Esophagus muscularis mucosa (tissue), 4 donors: ENCODE results near the gene OSBPL1A. TPM values are rescaled to one million over a fixed set of nuclear protein-coding genes. Genes with fewer than 3 reads are reported as not detected.

ENCODE experiments used
- DNase-seq: peaks from one replicate; pipeline ENCODE4 v3.0.0-alpha.2; 2017; ENCODE audit errors: extremely low spot score
- H3K27ac ChIP-seq, 4 donors: fragments of 200-600 bp; sonication (generic); replicated peaks in 1 of 4; 1 replicate in 3 of 4; 2 replicates in 1 of 4; pipeline ENCODE4 v1.5.1; 2016 to 2019; ENCODE audit warnings: mild to moderate bottlenecking in 1 of 4
- H3K27me3 ChIP-seq, 4 donors: fragments of 200-600 bp; sonication (generic); one replicate each; pipeline versions ENCODE4 v1.5.1 to v1.6.0; 2016 to 2019
- H3K36me3 ChIP-seq, 4 donors: fragments of 200-600 bp; sonication (generic); one replicate each; pipeline ENCODE4 v1.5.1; 2016 to 2019
- H3K4me1 ChIP-seq, 4 donors: fragments of 200-600 bp; sonication (generic); one replicate each; pipeline ENCODE4 v1.5.1; 2016 to 2019
- H3K4me3 ChIP-seq, 4 donors: fragments of 200-600 bp; sonication (generic); 1 replicate in 2 of 4; 2 replicates in 2 of 4; pipeline ENCODE4 v1.5.1; 2016 to 2019; ENCODE audit warnings: mild to moderate bottlenecking in 4 of 4, moderate library complexity in 1 of 4
- H3K9me3 ChIP-seq, 4 donors: fragments of 200-600 bp; sonication (generic); 1 replicate in 3 of 4; 2 replicates in 1 of 4; pipeline ENCODE4 v1.5.1; 2016 to 2019
- EP300 ChIP-seq: sonication (generic); formaldehyde crosslinking; IDR thresholded peaks from one replicate; pipeline ENCODE4 v1.6.1; 2017; ENCODE audit warnings: antibody characterized with exemption
- POLR2A ChIP-seq: fragments of 450-650 bp; IDR thresholded peaks from one replicate; pipeline ENCODE4 v1.6.1; 2017; ENCODE audit warnings: antibody characterized with exemption, moderate library complexity, mild to moderate bottlenecking, low read depth
- POLR2AphosphoS5 ChIP-seq, 2 donors: sonication (generic); formaldehyde crosslinking; IDR thresholded peaks; one replicate each; pipeline ENCODE4 v1.6.1; 2017; ENCODE audit warnings: antibody characterized with exemption in 2 of 2
- WGBS: methylation state at CpG from one replicate; pipeline ENCODE4 v1.1.5; 2018; 5-methylcytosine and 5-hydroxymethylcytosine counted together
- intact Hi-C: fragments of 100-400 bp; cut with DNase I; formaldehyde crosslinking; loops from one replicate; pipeline ENCODE4 v1.15.1; 2023
- total RNA-seq, 4 donors: library from RNA; depleted of rRNA; stranded (reverse); fragments of >200 nt; gene quantifications; one replicate each; pipeline versions ENCODE4 v1.1.0 to v1.2.1, GENCODE V29; 2016
- TF ChIP-seq, protein P1 (sequence below), 3 experiments: fragments of 200-600 bp in 2 of 3; fragments of 450-650 bp in 1 of 3; sonication (generic) in 2 of 3; IDR thresholded peaks; one replicate each; pipeline ENCODE4 v1.5.1; 2017 to 2019; ENCODE audit warnings: antibody characterized with exemption in 3 of 3, mild to moderate bottlenecking in 2 of 3, moderate library complexity in 1 of 3

OSBPL1A gene
- total RNA-seq, 4 donors from 2014 or later, result 78.2 to 126 (median 101) TPM

DNA sequence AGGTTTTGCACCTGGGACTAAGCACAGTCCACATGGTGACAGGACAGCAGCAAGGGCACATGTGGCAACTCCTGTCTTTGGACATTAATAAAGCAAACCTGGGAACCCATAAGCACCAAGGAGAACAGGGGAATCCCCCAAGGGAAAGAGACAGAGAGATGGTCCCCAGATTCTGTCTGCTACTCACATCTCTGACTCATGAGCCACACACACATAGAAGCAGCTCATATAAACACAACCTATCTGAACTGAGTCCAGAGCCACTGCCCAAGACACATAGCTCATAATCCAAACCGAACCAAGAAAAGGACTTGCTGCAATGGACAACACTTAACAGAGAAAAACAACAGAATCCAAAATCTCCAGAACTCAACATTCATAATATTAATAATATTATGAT is 82.5 kb downstream of the OSBPL1A start:
- intact Hi-C loops, result no loop called here
- DNase-seq, result no peak
- Histone ChIP-seq H3K27ac (no peak overlapping the region), H3K4me3 (no peak overlapping the region), H3K36me3 (peaks cover 0 to 22% (median 0%) of the 10 kb centered on the region in 4 donors), H3K4me1 (no peaks in the 10 kb centered on the region), H3K9me3 (no peaks in the 10 kb centered on the region), H3K27me3 (no peaks in the 10 kb centered on the region)
- no peak for TF ChIP-seq POLR2AphosphoS5 (IDR thresholded peaks at IDR 0.05)
- WGBS, result 86% methylated on average over 1 of the region's 1 CpG

DNA sequence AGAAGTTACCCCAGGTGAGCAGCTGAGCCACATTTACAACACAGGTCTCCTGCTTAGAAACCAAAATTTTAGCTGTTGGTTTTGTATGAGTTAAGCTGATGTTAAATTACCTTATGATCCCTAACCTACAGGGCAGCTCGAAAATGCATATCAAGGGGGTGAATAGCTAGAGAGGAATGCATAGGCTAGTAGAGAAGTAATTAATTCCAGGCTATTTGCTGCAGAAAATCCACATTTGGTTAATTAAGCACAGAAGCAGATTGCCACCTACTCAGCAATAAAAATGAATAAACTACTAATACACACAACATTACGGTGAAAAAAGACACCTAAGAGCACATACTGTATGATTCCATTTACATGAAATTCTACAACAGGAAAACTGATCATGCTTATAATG is 91.4 kb downstream of the OSBPL1A start:
- intact Hi-C loops, result no loop called here
- Histone ChIP-seq H3K27me3 (no peaks in the 10 kb centered on the region), H3K27ac (no peak overlapping the region), H3K36me3 (peaks cover 0 to 11% (median 5%) of the 10 kb centered on the region in 4 donors), H3K9me3 (no peaks in the 10 kb centered on the region), H3K4me1 (no peaks in the 10 kb centered on the region), H3K4me3 (no peak overlapping the region)
- TF ChIP-seq POLR2A (no peak), EP300 (no peak), POLR2AphosphoS5 (IDR thresholded peaks at IDR 0.05) (no peak)
- TF ChIP-seq, protein P1, sequence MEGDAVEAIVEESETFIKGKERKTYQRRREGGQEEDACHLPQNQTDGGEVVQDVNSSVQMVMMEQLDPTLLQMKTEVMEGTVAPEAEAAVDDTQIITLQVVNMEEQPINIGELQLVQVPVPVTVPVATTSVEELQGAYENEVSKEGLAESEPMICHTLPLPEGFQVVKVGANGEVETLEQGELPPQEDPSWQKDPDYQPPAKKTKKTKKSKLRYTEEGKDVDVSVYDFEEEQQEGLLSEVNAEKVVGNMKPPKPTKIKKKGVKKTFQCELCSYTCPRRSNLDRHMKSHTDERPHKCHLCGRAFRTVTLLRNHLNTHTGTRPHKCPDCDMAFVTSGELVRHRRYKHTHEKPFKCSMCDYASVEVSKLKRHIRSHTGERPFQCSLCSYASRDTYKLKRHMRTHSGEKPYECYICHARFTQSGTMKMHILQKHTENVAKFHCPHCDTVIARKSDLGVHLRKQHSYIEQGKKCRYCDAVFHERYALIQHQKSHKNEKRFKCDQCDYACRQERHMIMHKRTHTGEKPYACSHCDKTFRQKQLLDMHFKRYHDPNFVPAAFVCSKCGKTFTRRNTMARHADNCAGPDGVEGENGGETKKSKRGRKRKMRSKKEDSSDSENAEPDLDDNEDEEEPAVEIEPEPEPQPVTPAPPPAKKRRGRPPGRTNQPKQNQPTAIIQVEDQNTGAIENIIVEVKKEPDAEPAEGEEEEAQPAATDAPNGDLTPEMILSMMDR (IDR thresholded peaks at IDR 0.05), result no peak
- no peak for DNase-seq
- 96% methylated on average over 2 of the region's 2 CpGs for WGBS

- whole genome bisulfite sequencing, result 93% methylated on average over 3 of the region's 3 CpGs
- no peak overlapping the region for H3K27ac ChIP-seq
- H3K36me3 ChIP-seq, result peaks cover 0 to 7% (median 2%) of the 10 kb centered on the region in 4 donors
- no peak overlapping the region for H3K4me3 ChIP-seq
- no peaks in the 10 kb centered on the region for H3K4me1 ChIP-seq
- TF ChIP-seq EP300 (no peak), POLR2A (no peak), POLR2AphosphoS5 (IDR thresholded peaks at IDR 0.05) (no peak)
- TF ChIP-seq, protein P1 (IDR thresholded peaks at IDR 0.05), result no peak
- no peaks in the 10 kb centered on the region for H3K27me3 ChIP-seq
- H3K9me3 ChIP-seq, result no peaks in the 10 kb centered on the region
- intact Hi-C loops, result no loop called here
- DNase-seq, result no peak
These were observed 96.9 kb downstream of the OSBPL1A start for GRCh38 chr18:24300703-24301102.

- Histone ChIP-seq H3K27ac (no peak overlapping the region), H3K4me1 (no peaks in the 10 kb centered on the region), H3K27me3 (no peaks in the 10 kb centered on the region), H3K36me3 (no peaks in the 10 kb centered on the region), H3K4me3 (no peak overlapping the region), H3K9me3 (no peaks in the 10 kb centered on the region)
- DNase-seq, result no peak
- intact Hi-C loops, result no loop called here
- TF ChIP-seq POLR2A (no peak), POLR2AphosphoS5 (IDR thresholded peaks at IDR 0.05) (no peak), EP300 (no peak)
- TF ChIP-seq, protein P1 (IDR thresholded peaks at IDR 0.05), result no peak
- WGBS, result 83% methylated on average over 3 of the region's 3 CpGs
These were observed 101.3 kb downstream of the OSBPL1A start for GRCh38 chr18:24296276-24296675.

- TF ChIP-seq EP300, result no peak
- TF ChIP-seq, protein P1 (IDR thresholded peaks at IDR 0.05), result no peak
- no peak for TF ChIP-seq POLR2A
- TF ChIP-seq POLR2AphosphoS5 (IDR thresholded peaks at IDR 0.05), result no peak
These were observed 104.4 kb downstream of the OSBPL1A start for GRCh38 chr18:24293254-24293653.

More at GRCh38 chr18:24293254-24293653, 104.4 kb downstream of the OSBPL1A start:
- no peaks in the 10 kb centered on the region for H3K9me3 ChIP-seq
- H3K4me1 ChIP-seq, result no peaks in the 10 kb centered on the region
- no peak overlapping the region for H3K4me3 ChIP-seq
- DNase-seq, result no peak
- no peak overlapping the region for H3K27ac ChIP-seq
- no peaks in the 10 kb centered on the region for H3K36me3 ChIP-seq
- intact Hi-C loops, result no loop called here
- WGBS, result 87% methylated on average over 12 of the region's 12 CpGs
- no peaks in the 10 kb centered on the region for H3K27me3 ChIP-seq
